Ovary (tissue), 9 donors: ENCODE data around the gene FAM98B. TPM values are rescaled to one million over a fixed set of nuclear protein-coding genes. Genes with fewer than 3 reads are reported as not detected.

Source experiments
- DNase-seq, 5 donors: peaks; one replicate each; pipeline ENCODE4 v3.0.0-alpha.2; 2019 to 2020
- H3K27ac ChIP-seq, 2 donors: fragments of 200-600 bp; one replicate each; pipeline versions ENCODE4 v1.5.1 to v1.8.0; 2019 to 2022
- H3K27me3 ChIP-seq: fragments of 200-600 bp; one replicate; pipeline ENCODE4 v1.8.0; 2022
- H3K36me3 ChIP-seq: fragments of 200-600 bp; sonication (generic); one replicate; pipeline ENCODE4 v1.5.1; 2019
- H3K4me1 ChIP-seq: one replicate; pipeline ENCODE4 v1.8.1; 2013; ENCODE audit warnings: mild to moderate bottlenecking, moderate library complexity; ENCODE audit not compliant: insufficient read depth
- H3K4me3 ChIP-seq: fragments of 200-600 bp; sonication (generic); one replicate; pipeline ENCODE4 v1.5.1; 2017
- H3K9me3 ChIP-seq, 2 donors: fragments of 200-600 bp in 1 of 2; sonication (generic) in 1 of 2; one replicate each; pipeline versions ENCODE4 v1.5.1 to v1.8.1; 2013 to 2019; ENCODE audit warnings: mild to moderate bottlenecking in 1 of 2, moderate library complexity in 1 of 2
- EP300 ChIP-seq: sonication (generic); formaldehyde crosslinking; IDR thresholded peaks from one replicate; pipeline ENCODE4 v1.6.1; 2017; ENCODE audit warnings: antibody characterized with exemption
- POLR2A ChIP-seq: fragments of 450-650 bp; IDR thresholded peaks from one replicate; pipeline ENCODE4 v1.6.1; 2017; ENCODE audit warnings: antibody characterized with exemption, mild to moderate bottlenecking, moderate library complexity
- WGBS, 3 donors: extraction: QIAGEN DNeasy Blood & Tissue Kit in 1 of 3; methylation state at CpG; one replicate each; pipeline versions ENCODE4 v1.1.5 to v1.1.7; 2013 to 2017; 5-methylcytosine and 5-hydroxymethylcytosine counted together
- intact Hi-C, 4 donors: fragments of 100-400 bp; cut with DNase I; formaldehyde crosslinking; loops; one replicate each; pipeline versions ENCODE4 v1.11.0 to v1.15.1; 2022 to 2023
- polyA plus RNA-seq, 2 donors: library from polyadenylated mRNA; stranded (reverse); fragments of 200-250 nt in 1 of 2; fragments of 350-450 nt in 1 of 2; fragmentation: Illumina TruSeq in 1 of 2; extraction: RNeasy Lipid Tissue Mini Kit (QIAGEN cat#74804) in 1 of 2; gene quantifications; one replicate each; pipeline ENCODE4 v1.2.3, GENCODE V29; 2013 to 2014
- total RNA-seq, 7 donors: library from RNA; depleted of rRNA in 2 of 7; stranded (reverse); fragments of >200 nt in 2 of 7; fragmentation: NEBNext Ultra II Directional in 3 of 7; extraction: Animal tissue kit (Norgen Biotek cat#: 25700) in 3 of 7; gene quantifications; one replicate each; pipeline versions ENCODE4 v1.1.0 to v1.2.4, GENCODE V29; 2016 to 2023
- TF ChIP-seq, protein P1 (sequence below), 3 donors: fragments of 450-650 bp in 2 of 3; fragments of 200-600 bp in 1 of 3; IDR thresholded peaks; one replicate each; pipeline versions ENCODE4 v1.5.1 to v1.8.0; 2016 to 2022; ENCODE audit warnings: antibody characterized with exemption in 3 of 3, mild to moderate bottlenecking in 1 of 3
- donor health status: DM: no; HTN: no; CAD: no; lungs with moderate emphysema.
- donor health status: DM: no; HTN: no; CAD: no.
- donor health status: Bipolar disorder and iron deficiency.
- donor health status: DM: yes; HTN: yes; CAD: no.
- donor health status: DM: no; HTN: no; CAD: no.
- donor health status: DM: yes; HTN: yes; CAD: no.

Gene FAM98B
- total and polyA plus RNA-seq, 9 donors: 9.4 to 35.3 (median 19.8) TPM

DNA sequence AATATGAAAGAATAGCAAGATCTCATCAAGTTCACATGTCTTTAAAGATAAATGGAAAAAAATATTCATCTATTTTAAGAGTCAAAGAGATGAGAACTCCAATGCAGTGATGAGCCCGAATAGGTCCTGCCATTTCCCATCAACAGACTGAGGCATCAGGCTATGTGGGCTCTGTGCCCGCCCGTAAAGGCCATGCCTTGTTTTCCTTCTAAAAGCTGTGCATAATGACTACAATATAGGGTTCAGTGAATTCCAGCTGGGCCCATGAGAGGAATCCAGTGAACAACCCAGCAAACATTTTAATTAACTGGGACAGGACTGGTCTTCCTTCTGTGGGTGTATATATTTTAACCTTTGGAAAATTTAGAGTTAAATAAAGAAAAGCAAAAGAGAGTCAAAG lies 66.1 kb downstream of the FAM98B start:
- no peak overlapping the region for H3K4me3 ChIP-seq
- H3K4me1 ChIP-seq: no peaks in the 10 kb centered on the region
- no peaks in the 10 kb centered on the region for H3K9me3 ChIP-seq
- intact Hi-C loops: no loop called here
- no peaks in the 10 kb centered on the region for H3K27me3 ChIP-seq
- DNase-seq: no peak
- no peaks in the 10 kb centered on the region for H3K36me3 ChIP-seq
- no peak for TF ChIP-seq EP300
- no peak overlapping the region for H3K27ac ChIP-seq
- WGBS, 3 donors: 82 to 88% (median 83%) methylated on average over 3 of the region's 3 CpGs

DNA sequence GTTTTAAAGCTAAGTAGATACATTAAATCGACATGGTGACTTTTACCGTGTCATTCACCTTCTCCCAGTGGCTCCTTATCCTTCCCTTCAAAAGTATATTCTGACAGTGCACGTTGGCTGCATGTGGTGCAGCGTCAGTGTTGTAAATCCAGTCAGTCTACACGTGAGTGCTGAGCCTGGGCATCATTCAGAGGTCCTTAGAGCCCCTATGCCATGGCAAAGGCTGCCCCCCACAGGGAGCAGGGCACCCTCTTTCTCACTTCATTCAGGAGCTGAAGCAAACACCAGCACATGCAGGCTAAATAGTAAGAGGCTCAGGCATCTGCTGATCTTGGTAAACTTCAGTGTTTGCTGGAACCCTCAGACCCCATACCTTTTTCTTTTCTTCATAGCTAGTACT lies 67.4 kb downstream of the FAM98B start:
- H3K36me3 ChIP-seq: no peaks in the 10 kb centered on the region
- intact Hi-C loops: no loop called here
- no peaks in the 10 kb centered on the region for H3K27me3 ChIP-seq
- no peak overlapping the region for H3K27ac ChIP-seq
- DNase-seq: no peak
- H3K4me3 ChIP-seq: no peak overlapping the region
- no peaks in the 10 kb centered on the region for H3K4me1 ChIP-seq
- TF ChIP-seq POLR2A (no peak), EP300 (no peak)
- TF ChIP-seq, protein P1, sequence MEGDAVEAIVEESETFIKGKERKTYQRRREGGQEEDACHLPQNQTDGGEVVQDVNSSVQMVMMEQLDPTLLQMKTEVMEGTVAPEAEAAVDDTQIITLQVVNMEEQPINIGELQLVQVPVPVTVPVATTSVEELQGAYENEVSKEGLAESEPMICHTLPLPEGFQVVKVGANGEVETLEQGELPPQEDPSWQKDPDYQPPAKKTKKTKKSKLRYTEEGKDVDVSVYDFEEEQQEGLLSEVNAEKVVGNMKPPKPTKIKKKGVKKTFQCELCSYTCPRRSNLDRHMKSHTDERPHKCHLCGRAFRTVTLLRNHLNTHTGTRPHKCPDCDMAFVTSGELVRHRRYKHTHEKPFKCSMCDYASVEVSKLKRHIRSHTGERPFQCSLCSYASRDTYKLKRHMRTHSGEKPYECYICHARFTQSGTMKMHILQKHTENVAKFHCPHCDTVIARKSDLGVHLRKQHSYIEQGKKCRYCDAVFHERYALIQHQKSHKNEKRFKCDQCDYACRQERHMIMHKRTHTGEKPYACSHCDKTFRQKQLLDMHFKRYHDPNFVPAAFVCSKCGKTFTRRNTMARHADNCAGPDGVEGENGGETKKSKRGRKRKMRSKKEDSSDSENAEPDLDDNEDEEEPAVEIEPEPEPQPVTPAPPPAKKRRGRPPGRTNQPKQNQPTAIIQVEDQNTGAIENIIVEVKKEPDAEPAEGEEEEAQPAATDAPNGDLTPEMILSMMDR (IDR thresholded peaks at IDR 0.05): no peak
- H3K9me3 ChIP-seq: no peaks in the 10 kb centered on the region
- WGBS, 3 donors: 40 to 58% (median 51%) methylated on average over 5 of the region's 5 CpGs

DNA sequence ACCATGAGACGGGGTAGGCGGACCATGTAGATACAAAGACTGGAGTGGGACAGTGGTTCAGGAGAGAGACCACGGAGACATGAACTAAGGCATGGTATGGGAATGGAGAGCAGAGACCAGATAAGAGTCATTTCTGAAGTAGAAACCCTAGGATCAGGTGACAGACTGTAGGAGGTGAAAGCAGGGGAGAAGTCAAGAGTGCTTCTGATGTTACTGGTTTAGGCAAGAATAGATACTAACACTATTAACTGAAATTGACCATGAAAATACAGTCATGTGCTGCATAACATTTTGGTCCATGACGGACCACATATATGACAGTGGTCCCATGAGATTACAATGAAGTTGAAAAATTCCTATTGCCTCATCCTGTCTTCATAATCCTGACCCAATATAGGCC lies 69.0 kb downstream of the FAM98B start:
- Histone ChIP-seq H3K27ac (no peak overlapping the region), H3K4me3 (no peak overlapping the region), H3K27me3 (no peaks in the 10 kb centered on the region), H3K36me3 (no peaks in the 10 kb centered on the region), H3K4me1 (no peaks in the 10 kb centered on the region), H3K9me3 (no peaks in the 10 kb centered on the region)
- WGBS, 3 donors: 82 to 90% (median 83%) methylated on average over 4 of the region's 4 CpGs
- TF ChIP-seq, protein P1 (IDR thresholded peaks at IDR 0.05): no peak
- TF ChIP-seq EP300: no peak
- TF ChIP-seq POLR2A: no peak
- DNase-seq: no peak
- intact Hi-C loops: no loop called here

DNA sequence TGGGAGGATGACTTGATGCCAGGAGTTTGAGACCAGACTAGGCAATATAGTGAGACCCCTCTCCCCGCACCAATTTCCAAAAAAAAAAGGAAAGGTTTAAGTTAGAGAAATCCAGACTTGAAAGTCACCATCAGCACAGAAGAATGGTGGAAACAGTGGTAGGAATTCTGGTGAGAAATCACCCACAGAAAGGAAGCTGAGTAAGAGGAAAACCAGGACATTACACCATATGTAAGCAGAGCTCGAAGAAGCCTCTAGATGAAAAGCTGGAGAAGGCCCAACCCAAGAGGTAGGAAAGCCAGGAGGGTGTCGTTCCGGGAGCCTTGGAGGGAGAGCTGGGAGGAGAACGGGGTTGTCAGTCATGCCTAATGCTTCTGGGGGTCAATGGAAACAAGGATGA lies 70.2 kb downstream of the FAM98B start:
- H3K36me3 ChIP-seq: no peaks in the 10 kb centered on the region
- H3K9me3 ChIP-seq: no peaks in the 10 kb centered on the region
- no peaks in the 10 kb centered on the region for H3K27me3 ChIP-seq
- no peak overlapping the region for H3K27ac ChIP-seq
- intact Hi-C loops: no loop called here
- DNase-seq: no peak
- 83 to 87% (median 87%) methylated on average over 5 of the region's 5 CpGs for WGBS, 3 donors
- no peaks in the 10 kb centered on the region for H3K4me1 ChIP-seq
- TF ChIP-seq EP300: no peak
- TF ChIP-seq POLR2A: no peak
- TF ChIP-seq, protein P1 (IDR thresholded peaks at IDR 0.05): no peak
- no peak overlapping the region for H3K4me3 ChIP-seq

DNA sequence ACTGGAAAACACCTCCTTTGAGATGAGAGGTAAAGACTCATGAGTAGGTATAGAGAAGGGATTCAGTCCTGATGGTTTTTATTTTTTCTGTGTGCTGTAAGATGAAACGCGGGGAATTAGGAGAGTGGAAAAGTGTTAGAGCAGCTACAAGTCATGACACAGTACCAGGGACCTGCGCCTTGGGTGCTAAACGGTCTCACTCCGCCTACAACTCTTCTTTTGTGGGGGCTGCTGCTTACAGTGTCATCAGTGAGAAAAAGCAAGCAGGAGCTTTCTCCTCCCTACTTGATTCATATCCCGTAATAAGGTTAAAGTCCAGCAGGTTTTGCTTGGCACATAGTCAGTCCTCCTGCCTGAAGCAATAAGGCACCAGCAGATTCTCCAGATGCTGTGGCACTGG lies 71.6 kb downstream of the FAM98B start:
- Histone ChIP-seq H3K4me1 (no peaks in the 10 kb centered on the region), H3K27me3 (no peaks in the 10 kb centered on the region), H3K27ac (no peak overlapping the region), H3K36me3 (no peaks in the 10 kb centered on the region), H3K4me3 (no peak overlapping the region), H3K9me3 (no peaks in the 10 kb centered on the region)
- DNase-seq: no peak
- intact Hi-C loops: no loop called here
- WGBS, 3 donors: 82 to 87% (median 82%) methylated on average over 6 of the region's 6 CpGs
- TF ChIP-seq EP300 (no peak), POLR2A (no peak)
- TF ChIP-seq, protein P1 (IDR thresholded peaks at IDR 0.05): no peak
